ENCODE data around the gene RFLNA. TPM values are rescaled to one million over a fixed set of nuclear protein-coding genes. Genes with fewer than 3 reads are reported as not detected.

RFLNA gene
- polyA plus RNA-seq, 1 donor (not counting 4 experiments of a cell fraction or from before 2014, with no cell fraction given), result 1.1 TPM

GRCh38 chr12:124338448-124338847, 43.6 kb downstream of the RFLNA start:
- Histone ChIP-seq H3K27ac (ENCODE audit: control insufficient read depth, insufficient read depth, low read length) (no peak overlapping the region), H4K20me1 (ENCODE audit: control insufficient read depth, extremely low read depth, insufficient read depth, low read length) (no peaks in the 10 kb centered on the region), H3K9ac (ENCODE audit: control insufficient read depth, extremely low read depth, insufficient read depth, low read length) (no peak overlapping the region), H3K36me3 (ENCODE audit: control insufficient read depth in 2 of 2, extremely low read depth in 1 of 2, insufficient read depth in 2 of 2, low read length in 2 of 2) (peaks cover 11 to 28% of the 10 kb centered on the region in 2 experiments), H2AFZ (ENCODE audit: control insufficient read depth, low read length) (no peak overlapping the region), H3K9me3 (ENCODE audit: control insufficient read depth, low read depth, low read length) (no peaks in the 10 kb centered on the region), H3K4me1 (ENCODE audit: control insufficient read depth, extremely low read depth, insufficient read depth, low read length) (no peaks in the 10 kb centered on the region), H3K4me3 (ENCODE audit: control insufficient read depth in 2 of 3, extremely low read depth in 1 of 3, insufficient read depth in 2 of 3, low read depth in 1 of 3, low read length in 3 of 3) (no peak overlapping the region), H3K79me2 (ENCODE audit: control insufficient read depth, insufficient read depth, low read length) (no peaks in the 10 kb centered on the region), H3K27me3 (ENCODE audit: control insufficient read depth, extremely low read depth, insufficient read depth, low read length) (no peaks in the 10 kb centered on the region), H3K4me2 (ENCODE audit: control insufficient read depth, extremely low read depth, insufficient read depth, low read depth, low read length) (no peak overlapping the region), H3K9me1 (ENCODE audit: control insufficient read depth, extremely low read depth, insufficient read depth, low read length) (no peaks in the 10 kb centered on the region)
- FAIRE-seq (no peak), DNase-seq (ENCODE audit: low read depth, low spot score) (no peak)
- dilution Hi-C loops (cut with MboI; ENCODE audit: extremely low pct_ligation_motif_present, low sequenced_read_pairs), result no loop called here
- TF ChIP-seq, protein P1, sequence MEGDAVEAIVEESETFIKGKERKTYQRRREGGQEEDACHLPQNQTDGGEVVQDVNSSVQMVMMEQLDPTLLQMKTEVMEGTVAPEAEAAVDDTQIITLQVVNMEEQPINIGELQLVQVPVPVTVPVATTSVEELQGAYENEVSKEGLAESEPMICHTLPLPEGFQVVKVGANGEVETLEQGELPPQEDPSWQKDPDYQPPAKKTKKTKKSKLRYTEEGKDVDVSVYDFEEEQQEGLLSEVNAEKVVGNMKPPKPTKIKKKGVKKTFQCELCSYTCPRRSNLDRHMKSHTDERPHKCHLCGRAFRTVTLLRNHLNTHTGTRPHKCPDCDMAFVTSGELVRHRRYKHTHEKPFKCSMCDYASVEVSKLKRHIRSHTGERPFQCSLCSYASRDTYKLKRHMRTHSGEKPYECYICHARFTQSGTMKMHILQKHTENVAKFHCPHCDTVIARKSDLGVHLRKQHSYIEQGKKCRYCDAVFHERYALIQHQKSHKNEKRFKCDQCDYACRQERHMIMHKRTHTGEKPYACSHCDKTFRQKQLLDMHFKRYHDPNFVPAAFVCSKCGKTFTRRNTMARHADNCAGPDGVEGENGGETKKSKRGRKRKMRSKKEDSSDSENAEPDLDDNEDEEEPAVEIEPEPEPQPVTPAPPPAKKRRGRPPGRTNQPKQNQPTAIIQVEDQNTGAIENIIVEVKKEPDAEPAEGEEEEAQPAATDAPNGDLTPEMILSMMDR (optimal IDR thresholded peaks at IDR 0.05 in 1 of 3, IDR thresholded peaks at IDR 0.05 in 1 of 3, conservative IDR thresholded peaks at IDR 0.05 in 1 of 3; ENCODE audit: extremely low read depth in 1 of 3, insufficient read depth in 2 of 3, low read length in 3 of 3), result no peak
- no peak for TF ChIP-seq EZH2 (IDR thresholded peaks at IDR 0.05; ENCODE audit: low read length)

DNA sequence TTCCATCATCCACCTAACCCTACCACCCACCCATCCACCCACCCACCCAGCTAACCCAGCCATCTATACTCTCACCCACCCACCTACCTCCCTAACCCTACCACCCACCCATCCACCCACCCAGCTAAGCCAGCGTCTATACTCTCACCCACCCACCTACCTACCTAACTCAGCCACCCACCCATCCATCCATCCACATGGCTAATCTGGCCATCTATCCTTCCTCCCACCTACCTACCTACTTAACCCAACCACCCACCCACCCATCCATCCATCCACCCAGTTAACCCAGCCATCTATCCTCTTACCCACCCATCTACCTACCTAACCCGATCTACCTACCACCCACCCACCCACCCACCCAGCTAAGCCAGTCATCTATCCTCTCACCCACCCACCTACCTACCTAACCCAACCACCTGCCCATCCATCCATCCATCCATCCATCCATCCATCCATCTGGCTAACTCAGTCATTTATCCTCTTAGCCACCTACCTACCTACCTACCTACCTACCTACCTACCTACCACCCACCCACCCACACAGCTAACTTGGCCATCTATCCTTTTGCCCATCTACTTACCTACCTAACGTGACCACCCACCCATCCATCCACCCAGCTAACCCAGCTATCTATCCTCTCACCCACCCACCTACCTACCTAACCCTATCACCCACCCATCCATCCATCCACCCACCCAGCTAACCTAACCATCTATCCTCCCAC, 44.1 kb downstream of the RFLNA start:
- Histone ChIP-seq H3K4me1 (ENCODE audit: control insufficient read depth, extremely low read depth, insufficient read depth, low read length) (no peaks in the 10 kb centered on the region), H3K27me3 (ENCODE audit: control insufficient read depth, extremely low read depth, insufficient read depth, low read length) (no peaks in the 10 kb centered on the region), H3K9ac (ENCODE audit: control insufficient read depth, extremely low read depth, insufficient read depth, low read length) (no peak overlapping the region), H3K4me3 (ENCODE audit: control insufficient read depth in 2 of 3, extremely low read depth in 1 of 3, insufficient read depth in 2 of 3, low read depth in 1 of 3, low read length in 3 of 3) (no peak overlapping the region), H3K9me1 (ENCODE audit: control insufficient read depth, extremely low read depth, insufficient read depth, low read length) (no peaks in the 10 kb centered on the region), H3K4me2 (ENCODE audit: control insufficient read depth, extremely low read depth, insufficient read depth, low read depth, low read length) (no peak overlapping the region), H3K36me3 (ENCODE audit: control insufficient read depth in 2 of 2, extremely low read depth in 1 of 2, insufficient read depth in 2 of 2, low read length in 2 of 2) (peaks cover 9 to 27% of the 10 kb centered on the region in 2 experiments), H3K9me3 (ENCODE audit: control insufficient read depth, low read depth, low read length) (no peaks in the 10 kb centered on the region), H3K79me2 (ENCODE audit: control insufficient read depth, insufficient read depth, low read length) (no peaks in the 10 kb centered on the region), H2AFZ (ENCODE audit: control insufficient read depth, low read length) (no peak overlapping the region), H3K27ac (ENCODE audit: control insufficient read depth, insufficient read depth, low read length) (no peak overlapping the region), H4K20me1 (ENCODE audit: control insufficient read depth, extremely low read depth, insufficient read depth, low read length) (no peaks in the 10 kb centered on the region)
- TF ChIP-seq EZH2 (IDR thresholded peaks at IDR 0.05; ENCODE audit: low read length), result no peak
- TF ChIP-seq, protein P1 (optimal IDR thresholded peaks at IDR 0.05 in 1 of 3, IDR thresholded peaks at IDR 0.05 in 1 of 3, conservative IDR thresholded peaks at IDR 0.05 in 1 of 3; ENCODE audit: extremely low read depth in 1 of 3, insufficient read depth in 2 of 3, low read length in 3 of 3), result no peak
- dilution Hi-C loops (cut with MboI; ENCODE audit: extremely low pct_ligation_motif_present, low sequenced_read_pairs), result no loop called here
- DNase-seq (ENCODE audit: low read depth, low spot score) (no peak), FAIRE-seq (no peak)
